GM12891 (cell line): Measurements from ENCODE around the gene ELOVL6.

Experiments used
- PAX5 ChIP-seq: IDR thresholded peaks from 2 replicates; pipeline ENCODE4 v1.6.1; 2011; ENCODE audit warnings: low read length, moderate library complexity, mild to moderate bottlenecking; ENCODE audit not compliant: insufficient read depth, severe bottlenecking
- POLR2A ChIP-seq: IDR thresholded peaks from 2 replicates; pipeline ENCODE4 v1.6.1; 2011; ENCODE audit warnings: low read depth, low read length, control low read depth
- POLR2AphosphoS5 ChIP-seq: IDR thresholded peaks from 2 replicates; pipeline ENCODE4 v1.6.1; 2011; ENCODE audit warnings: low read depth, low read length, control low read depth

DNA sequence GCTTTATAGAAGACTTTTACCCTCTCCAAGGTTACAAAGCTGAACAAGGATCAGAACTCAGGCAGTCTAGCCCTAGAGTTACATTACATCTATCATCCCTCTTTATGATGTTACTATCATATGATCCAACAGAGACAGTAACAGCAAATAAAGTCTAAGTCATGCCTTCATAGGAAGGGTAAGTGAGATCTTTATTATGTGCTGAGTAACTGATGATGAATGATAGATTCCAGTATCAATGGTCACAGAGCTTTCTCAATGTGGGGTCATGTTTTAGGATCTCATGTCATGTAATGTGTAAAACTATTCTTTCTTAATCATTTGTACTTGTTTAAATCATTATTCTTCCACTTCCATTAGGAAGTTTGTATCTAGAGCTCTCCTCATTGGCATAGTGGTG, 22.8 kb downstream of the ELOVL6 start:
- no peak for TF ChIP-seq PAX5
- no peak for TF ChIP-seq POLR2A
- TF ChIP-seq POLR2AphosphoS5 = no peak
